SK-N-SH (cell line): ENCODE results near the gene ZNF786.

Experiments
- CHD2 ChIP-seq: fragments of 150-350 bp; IDR thresholded peaks from 2 replicates; pipeline ENCODE4 v1.6.1; 2018; ENCODE audit warnings: low read length; ENCODE audit not compliant: partially characterized antibody
- FOXM1 ChIP-seq: IDR thresholded peaks from 2 replicates; pipeline ENCODE4 v1.4.0; 2012; ENCODE audit warnings: low read depth, mild to moderate bottlenecking
- TCF12 ChIP-seq: IDR thresholded peaks from 2 replicates; pipeline ENCODE4 v1.4.0; 2012
- TF ChIP-seq, protein P1 (sequence below): fragments of 200-600 bp; sonication (generic); IDR thresholded peaks from 2 replicates; pipeline ENCODE4 v1.6.1; 2017; ENCODE audit warnings: antibody characterized with exemption, mild to moderate bottlenecking, moderate library complexity
- TF ChIP-seq, protein P2 (sequence below): IDR thresholded peaks from 2 replicates; pipeline ENCODE4 v1.6.1; 2012; ENCODE audit warnings: mild to moderate bottlenecking, low read depth, low read length, moderate library complexity
- TF ChIP-seq, protein P3 (sequence below): IDR thresholded peaks from 2 replicates; pipeline ENCODE4 v1.4.0; 2012; ENCODE audit warnings: low read depth

DNA sequence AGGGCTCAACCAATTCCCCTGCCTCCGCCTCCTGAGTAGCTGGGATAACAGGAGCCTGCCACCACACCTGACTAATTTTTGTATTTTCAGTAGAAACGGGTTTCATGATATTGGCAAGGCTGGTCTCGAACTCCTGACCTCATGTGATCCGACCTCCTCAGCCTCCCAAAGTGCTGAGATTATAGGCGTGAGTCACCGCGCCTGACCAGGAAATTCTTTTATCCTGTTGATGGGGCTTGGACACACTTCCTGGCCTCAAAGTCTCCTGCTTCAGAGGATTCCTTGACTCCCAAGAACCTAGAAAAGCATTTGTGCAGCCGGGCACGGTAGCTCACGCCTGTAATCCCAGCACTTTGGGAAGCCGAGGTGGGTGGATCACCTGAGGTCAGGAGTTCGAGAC, 19.5 kb upstream of the ZNF786 start:
- TF ChIP-seq, protein P1, sequence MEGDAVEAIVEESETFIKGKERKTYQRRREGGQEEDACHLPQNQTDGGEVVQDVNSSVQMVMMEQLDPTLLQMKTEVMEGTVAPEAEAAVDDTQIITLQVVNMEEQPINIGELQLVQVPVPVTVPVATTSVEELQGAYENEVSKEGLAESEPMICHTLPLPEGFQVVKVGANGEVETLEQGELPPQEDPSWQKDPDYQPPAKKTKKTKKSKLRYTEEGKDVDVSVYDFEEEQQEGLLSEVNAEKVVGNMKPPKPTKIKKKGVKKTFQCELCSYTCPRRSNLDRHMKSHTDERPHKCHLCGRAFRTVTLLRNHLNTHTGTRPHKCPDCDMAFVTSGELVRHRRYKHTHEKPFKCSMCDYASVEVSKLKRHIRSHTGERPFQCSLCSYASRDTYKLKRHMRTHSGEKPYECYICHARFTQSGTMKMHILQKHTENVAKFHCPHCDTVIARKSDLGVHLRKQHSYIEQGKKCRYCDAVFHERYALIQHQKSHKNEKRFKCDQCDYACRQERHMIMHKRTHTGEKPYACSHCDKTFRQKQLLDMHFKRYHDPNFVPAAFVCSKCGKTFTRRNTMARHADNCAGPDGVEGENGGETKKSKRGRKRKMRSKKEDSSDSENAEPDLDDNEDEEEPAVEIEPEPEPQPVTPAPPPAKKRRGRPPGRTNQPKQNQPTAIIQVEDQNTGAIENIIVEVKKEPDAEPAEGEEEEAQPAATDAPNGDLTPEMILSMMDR: no peak
- TF ChIP-seq TCF12 (no peak), CHD2 (no peak), FOXM1 (no peak)
- TF ChIP-seq, protein P2, sequence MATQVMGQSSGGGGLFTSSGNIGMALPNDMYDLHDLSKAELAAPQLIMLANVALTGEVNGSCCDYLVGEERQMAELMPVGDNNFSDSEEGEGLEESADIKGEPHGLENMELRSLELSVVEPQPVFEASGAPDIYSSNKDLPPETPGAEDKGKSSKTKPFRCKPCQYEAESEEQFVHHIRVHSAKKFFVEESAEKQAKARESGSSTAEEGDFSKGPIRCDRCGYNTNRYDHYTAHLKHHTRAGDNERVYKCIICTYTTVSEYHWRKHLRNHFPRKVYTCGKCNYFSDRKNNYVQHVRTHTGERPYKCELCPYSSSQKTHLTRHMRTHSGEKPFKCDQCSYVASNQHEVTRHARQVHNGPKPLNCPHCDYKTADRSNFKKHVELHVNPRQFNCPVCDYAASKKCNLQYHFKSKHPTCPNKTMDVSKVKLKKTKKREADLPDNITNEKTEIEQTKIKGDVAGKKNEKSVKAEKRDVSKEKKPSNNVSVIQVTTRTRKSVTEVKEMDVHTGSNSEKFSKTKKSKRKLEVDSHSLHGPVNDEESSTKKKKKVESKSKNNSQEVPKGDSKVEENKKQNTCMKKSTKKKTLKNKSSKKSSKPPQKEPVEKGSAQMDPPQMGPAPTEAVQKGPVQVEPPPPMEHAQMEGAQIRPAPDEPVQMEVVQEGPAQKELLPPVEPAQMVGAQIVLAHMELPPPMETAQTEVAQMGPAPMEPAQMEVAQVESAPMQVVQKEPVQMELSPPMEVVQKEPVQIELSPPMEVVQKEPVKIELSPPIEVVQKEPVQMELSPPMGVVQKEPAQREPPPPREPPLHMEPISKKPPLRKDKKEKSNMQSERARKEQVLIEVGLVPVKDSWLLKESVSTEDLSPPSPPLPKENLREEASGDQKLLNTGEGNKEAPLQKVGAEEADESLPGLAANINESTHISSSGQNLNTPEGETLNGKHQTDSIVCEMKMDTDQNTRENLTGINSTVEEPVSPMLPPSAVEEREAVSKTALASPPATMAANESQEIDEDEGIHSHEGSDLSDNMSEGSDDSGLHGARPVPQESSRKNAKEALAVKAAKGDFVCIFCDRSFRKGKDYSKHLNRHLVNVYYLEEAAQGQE: no peak
- TF ChIP-seq, protein P3, sequence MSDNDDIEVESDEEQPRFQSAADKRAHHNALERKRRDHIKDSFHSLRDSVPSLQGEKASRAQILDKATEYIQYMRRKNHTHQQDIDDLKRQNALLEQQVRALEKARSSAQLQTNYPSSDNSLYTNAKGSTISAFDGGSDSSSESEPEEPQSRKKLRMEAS: no peak
